ENCODE results near the gene DYRK3.

The DYRK3 gene

DNA sequence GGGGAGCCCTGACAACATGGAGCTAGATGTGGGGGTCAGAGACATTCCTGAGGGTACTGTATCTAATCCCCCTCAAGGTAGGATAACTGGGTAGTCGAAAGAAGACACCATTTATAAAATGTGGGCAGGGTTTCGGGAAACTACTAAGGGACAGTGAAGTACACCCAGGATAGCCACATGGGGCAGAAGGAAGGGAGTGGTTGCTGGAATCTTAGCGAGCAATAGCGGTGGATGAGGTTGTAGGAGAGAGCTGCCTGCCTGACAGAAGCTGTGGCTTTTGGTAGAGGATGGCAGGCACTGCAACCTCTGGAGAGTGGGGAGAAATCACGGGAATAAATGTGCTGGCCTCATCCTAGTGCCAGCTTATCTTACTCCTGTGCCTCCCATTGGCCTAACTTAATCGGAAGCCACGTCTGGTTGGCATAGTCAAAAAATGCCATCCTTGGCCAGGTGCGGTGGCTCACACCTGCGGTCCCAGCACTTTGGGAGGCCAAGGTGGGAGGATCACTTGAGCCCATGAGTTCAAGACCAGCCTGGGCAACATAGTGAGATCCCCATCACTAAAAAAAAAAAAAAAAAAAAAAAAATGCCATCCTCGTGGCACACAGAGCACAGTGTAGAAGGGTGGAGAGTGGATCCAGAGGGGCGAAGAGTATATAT lies 26.0 kb downstream of the DYRK3 start:
- DNase-seq, result no peak

- no peak for DNase-seq
These were observed 27.2 kb downstream of the DYRK3 start for GRCh38 chr1:206662396-206663092.

GRCh38 chr1:206663362-206663761 lies 28.0 kb downstream of the DYRK3 start:
- no peak for DNase-seq

GRCh38 chr1:206663832-206664652 lies 28.7 kb downstream of the DYRK3 start:
- DNase-seq, result peak; percentile 61

GRCh38 chr1:206664740-206665139 lies 29.4 kb downstream of the DYRK3 start:
- DNase-seq, result no peak

GRCh38 chr1:206666031-206666561 lies 30.8 kb downstream of the DYRK3 start:
- no peak for DNase-seq

DNA sequence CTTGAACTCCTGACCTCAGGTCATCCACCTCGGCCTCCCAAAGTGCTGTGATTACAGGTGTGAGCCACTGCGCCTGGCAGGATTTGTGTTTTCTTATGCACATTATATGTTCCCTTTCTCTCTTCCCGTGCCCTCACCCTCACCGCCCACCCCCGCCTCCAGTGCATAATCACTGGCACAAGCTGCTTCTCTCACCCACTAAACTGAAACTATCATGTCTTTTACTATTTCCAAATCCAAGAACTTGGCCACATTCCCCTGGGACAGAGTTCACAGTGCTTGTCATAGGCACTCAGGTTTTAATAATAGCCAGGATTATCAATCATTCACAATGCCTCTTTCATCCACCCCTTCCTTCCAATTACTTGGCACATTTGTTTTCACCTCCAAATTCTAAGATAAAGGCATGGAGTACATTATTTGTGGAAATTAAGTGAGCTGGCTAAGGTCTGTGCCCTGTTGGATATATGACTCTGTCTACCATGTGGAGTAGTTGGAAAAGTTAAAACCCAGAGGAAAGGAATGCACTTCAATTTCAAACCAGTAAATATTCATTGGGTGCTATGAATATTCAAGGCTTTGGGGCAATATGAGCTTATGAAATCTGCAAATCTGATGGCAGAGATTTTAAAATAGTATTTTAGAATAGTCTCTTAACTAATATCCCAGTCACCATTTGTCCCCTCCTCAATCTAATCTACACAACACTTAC lies 31.8 kb downstream of the DYRK3 start:
- DNase-seq, result no peak

DNA sequence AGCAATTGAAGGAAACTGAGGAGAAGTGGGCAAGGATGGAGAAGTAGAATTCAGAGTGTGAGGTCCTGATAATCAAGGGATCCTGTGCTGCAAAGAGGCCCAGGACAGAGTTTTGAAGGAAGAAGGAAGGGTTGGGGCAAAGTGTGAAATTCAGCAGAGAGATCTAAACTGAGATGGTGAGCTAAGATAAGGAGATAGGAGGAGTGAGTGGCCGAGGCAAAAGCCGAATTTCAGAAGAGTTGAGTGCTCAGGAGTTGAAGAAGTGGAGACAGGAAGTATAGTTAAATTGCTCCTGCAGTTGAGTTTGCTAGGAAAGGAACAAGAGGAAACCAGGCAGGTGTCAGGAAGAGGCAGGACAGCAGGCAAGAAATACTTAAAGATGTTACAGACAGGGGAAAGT lies 33.0 kb downstream of the DYRK3 start:
- no peak for DNase-seq

- no peak for DNase-seq
These were observed 33.6 kb downstream of the DYRK3 start for GRCh38 chr1:206668874-206669410.

- DNase-seq, result no peak
These were observed 36.8 kb downstream of the DYRK3 start for GRCh38 chr1:206672011-206672688.

GRCh38 chr1:206672844-206673758 lies 37.8 kb downstream of the DYRK3 start:
- DNase-seq, result no peak

- no peak for DNase-seq
These were observed 38.9 kb downstream of the DYRK3 start for GRCh38 chr1:206674236-206674635.

GRCh38 chr1:206674745-206675175 lies 39.4 kb downstream of the DYRK3 start:
- no peak for DNase-seq

DNA sequence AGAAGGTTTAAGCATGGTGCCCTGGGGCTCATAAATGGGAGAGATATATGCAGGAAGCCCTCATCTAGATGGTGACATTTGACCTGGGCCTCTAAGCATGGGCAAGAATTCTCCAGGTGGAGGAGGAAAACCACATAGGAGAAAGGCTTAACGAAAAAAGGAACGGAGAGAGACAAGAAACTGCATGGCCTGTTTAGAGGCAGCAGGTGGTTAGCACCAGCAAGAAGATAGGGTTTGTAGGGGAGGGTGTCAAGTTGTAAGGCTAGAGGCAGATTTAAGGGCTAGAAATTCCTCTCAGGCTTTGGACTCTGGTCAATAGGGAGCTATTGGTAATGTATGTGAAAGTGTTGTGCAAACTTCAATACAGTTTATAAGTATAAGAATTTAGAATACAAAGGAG lies 41.2 kb downstream of the DYRK3 start:
- no peak for DNase-seq

DNA sequence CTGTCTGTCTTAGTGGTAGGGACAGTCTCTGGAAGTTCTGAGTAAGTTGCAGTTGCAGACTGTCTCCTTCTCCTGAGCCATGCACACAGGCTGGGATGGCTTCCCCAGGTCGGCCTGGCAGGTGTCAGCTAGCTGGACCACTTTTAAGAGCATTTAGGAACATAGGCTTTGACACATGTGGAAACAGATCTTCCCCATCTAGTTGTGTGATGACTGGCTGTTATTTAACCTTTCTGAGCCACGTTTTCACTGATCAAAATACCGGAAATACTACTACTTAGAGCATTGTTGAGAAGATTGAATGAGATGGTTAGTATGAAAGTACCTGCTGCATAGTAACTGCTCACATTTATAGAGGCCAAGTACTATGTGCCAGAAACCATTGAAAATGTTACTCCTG lies 43.2 kb downstream of the DYRK3 start:
- DNase-seq, result no peak

DNA sequence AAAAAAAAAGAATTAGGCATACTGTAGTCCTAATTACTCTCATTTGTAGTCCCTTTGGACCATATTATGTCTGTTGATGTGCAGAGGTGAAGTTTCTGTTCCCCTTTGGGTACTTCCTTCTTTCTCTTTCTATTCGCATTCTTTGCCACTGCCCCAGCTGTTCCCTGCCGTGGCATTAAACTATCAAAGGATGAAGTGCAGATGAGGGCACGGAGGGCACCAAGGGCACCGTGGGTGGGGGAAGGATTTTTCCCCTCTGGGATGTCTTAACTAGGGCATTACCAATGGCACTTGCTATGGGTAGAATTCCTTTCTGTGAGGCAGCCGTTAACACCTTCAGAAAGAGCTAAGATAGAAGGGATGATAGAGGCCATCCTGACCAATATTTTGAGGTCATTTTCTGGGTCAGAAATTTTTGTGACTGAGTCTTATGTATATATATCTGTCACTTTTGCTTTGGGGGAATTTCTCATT lies 44.4 kb downstream of the DYRK3 start:
- no peak for DNase-seq

DNA sequence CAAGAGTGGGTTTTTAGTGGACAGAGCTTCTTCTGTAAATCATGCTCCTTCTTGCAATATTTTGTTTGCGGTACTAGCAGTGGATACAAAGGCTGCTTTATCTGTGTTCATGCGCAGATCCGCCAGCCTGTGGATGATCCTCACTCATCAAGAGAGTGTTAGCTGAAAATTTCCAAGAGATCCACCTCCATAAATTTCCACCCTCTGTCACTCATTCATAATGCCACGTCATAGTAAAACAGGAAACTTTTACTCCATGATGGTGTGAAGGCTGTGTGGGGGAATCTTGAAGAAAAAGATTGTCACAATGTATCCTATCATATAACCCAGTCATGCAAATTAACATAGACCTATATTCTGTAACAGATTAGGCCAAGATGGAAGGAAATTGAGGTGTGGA lies 44.9 kb downstream of the DYRK3 start:
- DNase-seq, result no peak

DNA sequence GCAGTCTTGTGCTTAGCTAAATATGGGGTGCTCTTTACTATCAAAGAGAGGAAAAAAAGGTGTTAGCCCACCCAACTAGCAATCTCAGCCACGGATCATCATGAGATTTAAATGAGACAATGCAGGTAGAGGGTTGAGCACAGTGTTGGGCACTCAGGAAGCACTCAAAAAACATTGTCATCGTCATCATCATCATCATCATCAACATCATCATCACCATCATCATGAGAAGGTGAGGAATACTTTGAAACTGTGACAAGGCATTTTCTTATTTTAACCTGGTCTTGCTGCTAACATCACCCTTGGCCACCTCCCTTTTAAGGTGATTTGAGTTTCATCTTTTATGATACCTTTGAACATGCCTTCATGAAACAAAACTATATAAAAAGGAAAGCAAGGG lies 46.0 kb downstream of the DYRK3 start:
- DNase-seq, result no peak

- no peak for DNase-seq
These were observed 46.8 kb downstream of the DYRK3 start for GRCh38 chr1:206682111-206682510.

DNA sequence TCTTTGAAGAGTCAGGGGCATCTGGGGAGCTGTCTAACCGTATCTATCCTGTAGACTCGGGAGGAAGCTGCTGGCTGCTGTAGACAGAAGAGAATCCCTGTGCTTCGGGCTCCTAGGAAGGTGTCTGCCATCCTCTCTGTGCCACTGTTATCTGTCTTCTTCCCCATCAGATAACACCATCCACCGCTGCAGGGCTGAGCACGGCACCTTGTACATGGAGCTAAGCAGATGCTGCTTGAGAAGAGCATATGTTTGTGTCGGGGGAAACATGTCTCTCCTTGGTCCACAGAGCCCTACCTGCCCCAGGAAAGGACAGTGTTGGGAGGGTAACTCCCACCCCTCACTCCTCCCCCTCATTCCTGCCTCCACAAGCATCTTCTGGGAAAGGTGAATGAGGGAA lies 48.0 kb downstream of the DYRK3 start:
- DNase-seq, result no peak

GRCh38 chr1:206684003-206684402 lies 48.7 kb downstream of the DYRK3 start:
- no peak for DNase-seq

Data from central memory CD4-positive, alpha-beta T cell (primary cell).